ENCODE data around the gene VWC2. TPM values are rescaled to one million over a fixed set of nuclear protein-coding genes. Genes with fewer than 3 reads are reported as not detected.

Gene VWC2
- total RNA-seq, 1 experiment from 2014 or later, result not detected

- BruUV-seq (replicated peaks), result no TSS peak
- intact Hi-C loops (cut with micrococcal nuclease; ENCODE audit: unreplicated experiment) (no loop called here), in situ Hi-C loops (cut with HindIII; ENCODE audit: low pct_unique_long_range_greater_than_20kb, low sequenced_read_pairs) (no loop called here)
- ATAC-seq, result no peak
- H3K4me3 ChIP-seq (ENCODE audit: low read depth in 2 of 2, low read length in 2 of 2), result no peak overlapping the region
- H3K9me3 ChIP-seq (ENCODE audit: control insufficient read depth, insufficient read depth, low read depth, low read length), result no peaks in the 10 kb centered on the region
- H3K36me3 ChIP-seq (ENCODE audit: control insufficient read depth, insufficient read depth, low read length), result no peaks in the 10 kb centered on the region
- no peak overlapping the region for H3K27ac ChIP-seq (ENCODE audit: low read length)
- CTCF ChIA-PET, result no interaction called here
- POLR2A ChIA-PET, result no interaction called here
- no peaks in the 10 kb centered on the region for H3K4me1 ChIP-seq (ENCODE audit: control insufficient read depth, insufficient read depth, low read length)
- H3K27me3 ChIP-seq (ENCODE audit: control insufficient read depth, insufficient read depth, low read length), result no peaks in the 10 kb centered on the region
- no peak for DNase-seq (ENCODE audit: low read depth, low spot score)
- no peak for TF ChIP-seq POLR2AphosphoS5 (IDR thresholded peaks at IDR 0.05; ENCODE audit: low read depth, low read length)
These were observed 67.4 kb downstream of the VWC2 start for GRCh38 chr7:49840751-49841405.

GRCh38 chr7:49845626-49846025, 72.2 kb downstream of the VWC2 start:
- ATAC-seq (no peak), DNase-seq (ENCODE audit: low read depth, low spot score) (no peak)
- BruUV-seq (replicated peaks), result no TSS peak
- H3K4me3 ChIP-seq (ENCODE audit: low read depth in 2 of 2, low read length in 2 of 2), result no peak overlapping the region
- H3K4me1 ChIP-seq (ENCODE audit: control insufficient read depth, insufficient read depth, low read length), result no peaks in the 10 kb centered on the region
- no peak overlapping the region for H3K27ac ChIP-seq (ENCODE audit: low read length)
- H3K27me3 ChIP-seq (ENCODE audit: control insufficient read depth, insufficient read depth, low read length), result no peaks in the 10 kb centered on the region; the same call in 1 of the 2 replicates
- in situ Hi-C loops (cut with HindIII; ENCODE audit: low pct_unique_long_range_greater_than_20kb, low sequenced_read_pairs), result no loop called here
- ChIA-PET CTCF (no interaction called here), POLR2A (no interaction called here)
- intact Hi-C loops (cut with micrococcal nuclease; ENCODE audit: unreplicated experiment), result no loop called here
- no peak for TF ChIP-seq SIN3A (IDR thresholded peaks at IDR 0.05; ENCODE audit: borderline replicate concordance, insufficient read depth, low read depth, low read length)
- no peaks in the 10 kb centered on the region for H3K9me3 ChIP-seq (ENCODE audit: control insufficient read depth, insufficient read depth, low read depth, low read length)
- H3K36me3 ChIP-seq (ENCODE audit: control insufficient read depth, insufficient read depth, low read length), result no peaks in the 10 kb centered on the region

GRCh38 chr7:49848211-49848841, 74.9 kb downstream of the VWC2 start:
- ChIA-PET CTCF (no interaction called here), POLR2A (no interaction called here)
- intact Hi-C loops (cut with micrococcal nuclease; ENCODE audit: unreplicated experiment) (no loop called here), in situ Hi-C loops (cut with HindIII; ENCODE audit: low pct_unique_long_range_greater_than_20kb, low sequenced_read_pairs) (no loop called here)
- H3K27me3 ChIP-seq (ENCODE audit: control insufficient read depth, insufficient read depth, low read length), result no peaks in the 10 kb centered on the region; the same call in 1 of the 2 replicates
- no peaks in the 10 kb centered on the region for H3K4me1 ChIP-seq (ENCODE audit: control insufficient read depth, insufficient read depth, low read length)
- ATAC-seq, result no peak
- no peaks in the 10 kb centered on the region for H3K36me3 ChIP-seq (ENCODE audit: control insufficient read depth, insufficient read depth, low read length)
- no peak for DNase-seq (ENCODE audit: low read depth, low spot score)
- no peak overlapping the region for H3K4me3 ChIP-seq (ENCODE audit: low read depth in 2 of 2, low read length in 2 of 2)
- no peak overlapping the region for H3K27ac ChIP-seq (ENCODE audit: low read length)
- no TSS peak for BruUV-seq (replicated peaks)
- TF ChIP-seq REST (IDR thresholded peaks at IDR 0.05; ENCODE audit: insufficient read depth in 1 of 2, low read depth in 2 of 2, low read length in 1 of 2) (no peak), POLR2AphosphoS5 (IDR thresholded peaks at IDR 0.05; ENCODE audit: low read depth, low read length) (no peak), CTCF (IDR thresholded peaks at IDR 0.05) (no peak), TCF7L2 (IDR thresholded peaks at IDR 0.05; ENCODE audit: low read depth, low read length) (no peak), SIN3A (IDR thresholded peaks at IDR 0.05; ENCODE audit: borderline replicate concordance, insufficient read depth, low read depth, low read length) (no peak)
- no peaks in the 10 kb centered on the region for H3K9me3 ChIP-seq (ENCODE audit: control insufficient read depth, insufficient read depth, low read depth, low read length)
